Measurements from ENCODE around the gene MRPS18A.
A peak's percentile ranks its signal among the peaks of the same experiment; 100 is the strongest.

MRPS18A gene

DNA sequence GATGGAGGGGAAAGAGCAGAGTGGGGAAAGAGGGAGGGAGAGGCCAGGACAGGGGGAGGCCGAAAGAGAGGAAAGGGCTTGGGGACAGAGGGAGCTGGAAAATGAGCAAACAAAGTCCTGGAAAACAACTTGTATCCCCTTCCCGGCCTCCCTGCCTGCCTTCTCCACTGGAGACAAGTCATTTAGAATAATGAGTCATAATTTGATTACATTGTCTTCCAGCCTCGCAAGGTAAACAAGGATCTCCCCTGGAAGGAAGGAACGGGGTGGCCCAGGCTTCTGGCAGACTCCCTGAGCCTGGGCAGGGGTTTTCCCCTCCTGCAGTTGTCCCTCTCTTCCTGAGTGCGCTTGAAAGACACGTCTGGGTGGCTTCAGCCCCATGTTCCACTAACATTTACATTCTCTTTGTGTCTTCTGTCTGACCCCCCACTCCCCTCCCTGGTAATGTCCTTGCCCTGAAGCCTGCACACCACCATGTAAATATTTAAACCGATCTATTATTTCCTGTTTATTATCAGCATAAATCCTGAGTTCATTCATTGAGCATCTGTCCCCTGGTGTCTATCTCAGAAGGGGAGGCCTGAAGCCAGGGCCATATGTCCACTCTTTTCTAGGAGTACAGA, 12.1 kb upstream of the MRPS18A start:
- peak; percentile 81 for DNase-seq (ENCODE audit: low read depth)
- H3K4me3 ChIP-seq (ENCODE audit: low read length): no peak overlapping the region
- TF ChIP-seq CTCF (IDR thresholded peaks at IDR 0.05; ENCODE audit: insufficient read depth, low read depth, low read length, missing control alignments): no peak

DNA sequence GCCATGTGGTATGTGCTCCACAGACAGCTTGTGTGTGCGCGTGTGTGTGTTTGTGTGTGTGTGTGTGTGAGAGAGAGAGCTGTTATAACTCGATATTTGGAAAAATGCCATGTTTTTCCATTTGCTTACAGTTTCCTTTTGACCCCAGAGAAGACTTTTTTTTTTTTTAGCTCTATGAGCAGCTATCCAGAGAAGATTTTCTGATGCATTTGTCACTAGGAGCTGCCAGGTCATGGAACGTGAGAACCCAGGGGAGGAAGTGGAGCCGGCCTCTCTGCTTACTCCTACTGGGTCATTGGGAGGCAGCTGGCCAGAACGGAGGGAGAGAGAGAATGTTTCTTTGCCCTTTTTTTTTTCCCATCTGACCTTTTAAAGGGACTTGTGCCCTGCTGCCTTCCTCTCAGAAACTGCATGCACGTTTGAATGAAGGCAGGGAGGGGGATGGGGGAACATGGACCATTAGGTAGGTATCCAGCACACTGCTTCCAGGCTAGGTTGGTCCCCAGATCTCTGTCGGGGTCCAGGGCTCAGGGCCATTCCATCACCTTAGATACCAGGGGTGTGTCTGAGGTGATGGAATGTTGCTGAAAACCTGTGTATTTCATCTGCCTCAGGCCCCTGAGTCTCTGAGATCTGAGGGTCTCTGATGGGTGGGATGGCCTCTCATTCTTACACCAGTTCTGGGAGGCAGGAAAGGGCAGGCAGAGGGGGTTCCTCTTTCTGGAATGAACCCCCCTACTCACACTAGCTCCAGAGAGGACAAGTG, 11.2 kb upstream of the MRPS18A start:
- DNase-seq (ENCODE audit: low read depth): no peak
- no peak for TF ChIP-seq CTCF (IDR thresholded peaks at IDR 0.05; ENCODE audit: insufficient read depth, low read depth, low read length, missing control alignments)
- H3K4me3 ChIP-seq (ENCODE audit: low read length): no peak overlapping the region

GRCh38 chr6:43697421-43697820, 9.8 kb upstream of the MRPS18A start:
- TF ChIP-seq CTCF (IDR thresholded peaks at IDR 0.05; ENCODE audit: insufficient read depth, low read depth, low read length, missing control alignments): no peak
- DNase-seq (ENCODE audit: low read depth): no peak
- H3K4me3 ChIP-seq (ENCODE audit: low read length): no peak overlapping the region

DNA sequence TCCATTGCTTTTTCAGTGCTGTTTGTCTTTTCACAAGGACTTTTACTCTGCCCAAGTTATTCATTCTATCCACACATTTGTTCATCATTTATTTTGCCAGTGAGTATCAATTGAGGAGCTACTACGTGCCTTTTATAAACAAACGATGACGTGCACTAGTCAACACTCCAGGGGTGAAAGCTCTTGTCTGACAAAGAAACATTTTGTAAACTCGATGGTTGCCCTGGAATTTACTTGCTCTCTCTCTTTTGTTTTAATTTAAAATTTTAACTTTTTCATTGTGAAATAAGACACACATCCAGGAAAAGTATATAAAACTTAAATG, 8.3 kb upstream of the MRPS18A start:
- TF ChIP-seq CTCF (IDR thresholded peaks at IDR 0.05; ENCODE audit: insufficient read depth, low read depth, low read length, missing control alignments): no peak
- no peak for DNase-seq (ENCODE audit: low read depth)
- no peak overlapping the region for H3K4me3 ChIP-seq (ENCODE audit: low read length)

DNA sequence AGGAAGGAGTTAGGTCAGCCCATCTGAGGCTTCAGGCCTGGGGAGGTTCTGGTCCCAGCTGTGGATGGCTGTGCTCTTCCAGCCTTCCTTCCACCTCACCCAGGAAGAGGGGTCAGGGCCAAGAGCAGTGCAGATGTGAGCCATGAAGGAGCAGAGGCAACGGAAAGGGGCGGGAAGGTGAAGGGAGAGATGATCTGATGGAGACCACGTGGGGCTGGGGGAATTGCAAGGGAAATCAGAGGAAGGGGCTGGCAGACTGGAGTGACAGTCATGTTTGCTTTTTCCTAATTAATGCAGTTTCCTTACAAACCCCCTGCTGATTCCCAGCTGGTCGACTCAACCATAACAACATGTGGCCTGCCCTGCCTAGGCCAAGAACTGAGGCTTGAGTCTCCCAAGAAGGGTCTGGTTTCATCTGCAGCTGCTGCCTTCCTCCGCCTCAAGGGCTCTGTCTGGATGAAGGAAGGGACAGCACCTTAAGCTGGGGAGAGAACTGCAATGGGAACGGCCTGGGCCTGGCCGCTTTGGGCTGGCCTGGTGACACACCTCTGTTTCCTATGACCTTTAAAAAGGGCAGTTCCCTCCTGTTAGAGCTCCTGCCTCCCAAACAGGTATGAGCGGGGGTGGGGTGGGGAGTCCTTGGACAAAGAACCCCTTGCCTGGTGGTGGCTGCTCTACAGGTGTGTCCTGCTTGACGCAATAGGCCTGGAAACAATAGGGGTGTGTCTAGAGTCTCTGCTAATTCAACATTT, 7.8 kb upstream of the MRPS18A start:
- DNase-seq (ENCODE audit: low read depth): peak; percentile 41
- no peak for TF ChIP-seq CTCF (IDR thresholded peaks at IDR 0.05; ENCODE audit: insufficient read depth, low read depth, low read length, missing control alignments)
- no peak overlapping the region for H3K4me3 ChIP-seq (ENCODE audit: low read length)

GRCh38 chr6:43689421-43689820, 1.8 kb upstream of the MRPS18A start:
- no peak for DNase-seq (ENCODE audit: low read depth)
- TF ChIP-seq CTCF (IDR thresholded peaks at IDR 0.05; ENCODE audit: insufficient read depth, low read depth, low read length, missing control alignments): no peak
- no peak overlapping the region for H3K4me3 ChIP-seq (ENCODE audit: low read length)
